Fibroblast of the conjunctiva (primary cell): ENCODE data around the gene CNPY3.
"Not testable (repeated sequence)": the region's sequence is repeated elsewhere in the genome, so short reads cannot be mapped to it uniquely, and the experiment has no call there.

Source experiments
- DNase-seq: peaks from one replicate; pipeline ENCODE4 v3.0.0-alpha.2; 2010; ENCODE audit warnings: low read depth

CNPY3 gene

DNA sequence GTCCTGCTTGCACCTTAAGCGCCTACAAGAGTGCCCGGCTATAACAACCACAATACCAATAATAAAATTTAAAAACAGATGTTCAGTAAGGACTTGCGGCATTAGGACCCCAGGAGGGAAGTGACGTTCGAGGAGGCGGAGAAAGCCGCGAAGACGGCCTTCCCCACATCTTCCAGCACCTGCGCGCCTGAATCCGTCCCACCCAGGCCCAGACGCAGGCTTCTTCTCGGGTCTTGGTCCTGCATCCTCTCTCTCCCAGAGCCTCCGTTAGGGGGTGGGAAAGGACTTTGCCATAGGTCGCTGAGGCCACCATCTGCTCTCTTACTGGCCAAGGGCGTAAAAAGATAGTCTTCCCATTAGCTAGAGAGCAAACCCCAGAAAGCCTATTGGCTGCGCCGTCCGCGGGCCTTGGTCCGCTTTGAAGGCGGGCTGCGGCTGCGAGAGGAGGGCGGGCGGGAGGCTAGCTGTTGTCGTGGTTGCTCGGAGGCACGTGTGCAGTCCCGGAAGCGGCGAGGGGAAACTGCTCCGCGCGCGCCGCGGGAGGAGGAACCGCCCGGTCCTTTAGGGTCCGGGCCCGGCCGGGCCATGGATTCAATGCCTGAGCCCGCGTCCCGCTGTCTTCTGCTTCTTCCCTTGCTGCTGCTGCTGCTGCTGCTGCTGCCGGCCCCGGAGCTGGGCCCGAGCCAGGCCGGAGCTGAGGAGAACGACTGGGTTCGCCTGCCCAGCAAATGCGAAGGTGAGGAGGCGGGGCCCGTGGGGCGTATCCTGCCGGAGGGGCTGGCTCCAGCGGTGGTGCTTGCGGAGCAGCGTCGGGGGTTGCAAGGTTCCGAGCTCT is at the start of gene CNPY3:
TSS of gene CNPY3 (plus strand) at position 495 of the 835 bp plus-strand sequence. CDS start at position 586, 91 bp downstream.
- DNase-seq = peak; percentile 93

DNA sequence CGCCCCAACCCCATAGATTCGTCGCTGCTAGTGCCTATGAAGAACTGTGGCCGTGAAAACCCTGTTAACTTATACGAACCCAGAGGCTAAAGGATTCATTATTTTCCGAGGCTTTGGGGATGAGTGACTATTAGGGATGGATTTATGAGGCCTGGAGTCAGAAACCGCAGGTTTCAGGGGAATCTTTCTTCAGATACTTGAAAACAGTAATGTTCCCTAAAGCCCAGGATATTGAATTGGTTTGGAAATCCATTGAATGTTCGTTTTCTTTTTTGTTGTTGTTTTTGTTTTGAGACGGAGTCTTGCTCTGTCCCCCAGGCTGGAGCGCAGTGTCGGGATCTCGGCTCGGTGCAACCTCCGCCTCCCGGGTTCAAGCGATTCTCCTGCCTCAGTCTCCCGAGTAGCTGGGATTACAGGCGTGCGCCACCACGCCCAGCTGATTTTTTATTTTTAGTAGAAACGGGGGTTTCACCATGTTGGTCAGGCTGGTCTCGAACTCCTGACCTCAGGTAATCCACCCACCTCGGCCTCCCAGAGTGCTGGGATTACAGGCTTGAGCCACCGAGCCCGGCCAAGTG is 49.0 kb upstream of the CNPY3 start:
- not testable (repeated sequence) for DNase-seq

DNA sequence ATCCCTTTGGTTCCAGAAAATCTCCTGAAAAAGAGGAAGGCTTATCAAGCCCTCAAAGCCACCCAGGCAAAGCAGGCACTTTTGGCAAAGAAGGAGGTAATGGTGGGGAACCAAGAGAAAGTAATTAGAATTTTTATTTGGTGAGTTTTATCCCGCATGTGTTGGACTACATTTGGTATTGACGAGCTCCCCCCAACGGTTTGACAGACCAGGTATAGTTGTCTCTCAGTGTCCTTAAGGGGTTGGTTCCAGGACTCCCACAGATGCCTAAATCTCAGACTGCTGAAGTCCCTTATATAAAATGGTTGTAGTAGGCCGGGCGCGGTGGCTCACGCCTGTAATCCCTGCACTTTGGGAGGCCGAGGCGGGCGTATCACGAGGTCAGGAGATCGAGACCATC is 48.4 kb upstream of the CNPY3 start:
- DNase-seq = not testable (repeated sequence)

DNA sequence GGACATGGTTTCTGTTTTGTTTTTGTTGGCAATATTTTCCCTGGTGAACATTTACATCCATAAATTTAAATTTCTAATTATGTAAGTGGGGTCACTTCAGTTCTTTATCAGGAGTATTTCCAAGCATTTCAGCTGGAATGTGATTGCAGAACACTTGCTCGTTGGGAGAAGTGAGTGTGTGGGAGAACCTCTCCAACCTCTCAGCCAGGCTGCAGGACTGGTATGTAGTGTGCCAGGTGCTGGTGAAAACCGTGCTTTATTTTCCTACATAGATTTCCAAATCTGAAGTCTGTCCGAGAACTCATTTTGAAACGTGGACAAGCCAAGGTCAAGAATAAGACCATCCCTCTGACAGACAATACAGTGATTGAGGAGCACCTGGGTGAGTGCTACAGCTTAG is 43.6 kb upstream of the CNPY3 start:
- DNase-seq = no peak

DNA sequence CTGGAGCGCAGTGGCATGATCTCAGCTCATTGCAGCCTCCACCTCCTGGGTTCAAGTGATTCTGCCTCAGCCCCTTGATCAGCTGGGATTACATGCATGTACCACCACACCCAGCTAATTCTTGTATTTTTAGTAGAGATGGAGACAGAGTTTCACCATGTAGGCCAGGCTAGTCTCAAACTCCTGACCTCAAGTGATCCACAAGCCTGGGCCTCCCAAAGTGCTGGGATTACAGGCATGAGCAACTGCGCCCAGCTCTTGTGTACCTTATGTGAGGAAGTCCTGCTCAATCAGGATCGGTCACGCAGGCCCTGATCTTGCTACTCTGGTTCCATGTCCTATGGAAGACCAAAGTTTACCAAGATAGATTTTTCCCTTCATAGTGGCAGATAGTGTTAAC is 41.1 kb upstream of the CNPY3 start:
- DNase-seq = not testable (repeated sequence)

DNA sequence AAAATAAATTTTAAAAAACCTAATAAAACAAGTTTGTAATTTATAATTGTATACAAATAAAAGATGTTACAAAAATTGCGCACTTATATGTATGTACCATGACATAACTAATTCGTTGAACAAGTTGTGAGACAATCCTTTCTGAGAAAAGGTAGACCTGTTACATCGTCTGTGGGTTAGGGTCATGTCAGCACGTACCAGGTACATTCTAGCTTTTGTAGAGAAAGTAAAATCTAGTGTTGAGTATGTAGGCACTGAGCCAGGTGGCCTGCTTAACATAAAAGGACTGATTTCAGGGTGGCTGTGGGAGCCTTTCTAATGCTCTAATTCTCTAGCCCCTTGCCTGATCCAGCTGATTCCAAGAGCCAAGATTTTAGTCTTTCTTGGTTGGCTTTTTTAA is 39.5 kb upstream of the CNPY3 start:
- no peak for DNase-seq

DNA sequence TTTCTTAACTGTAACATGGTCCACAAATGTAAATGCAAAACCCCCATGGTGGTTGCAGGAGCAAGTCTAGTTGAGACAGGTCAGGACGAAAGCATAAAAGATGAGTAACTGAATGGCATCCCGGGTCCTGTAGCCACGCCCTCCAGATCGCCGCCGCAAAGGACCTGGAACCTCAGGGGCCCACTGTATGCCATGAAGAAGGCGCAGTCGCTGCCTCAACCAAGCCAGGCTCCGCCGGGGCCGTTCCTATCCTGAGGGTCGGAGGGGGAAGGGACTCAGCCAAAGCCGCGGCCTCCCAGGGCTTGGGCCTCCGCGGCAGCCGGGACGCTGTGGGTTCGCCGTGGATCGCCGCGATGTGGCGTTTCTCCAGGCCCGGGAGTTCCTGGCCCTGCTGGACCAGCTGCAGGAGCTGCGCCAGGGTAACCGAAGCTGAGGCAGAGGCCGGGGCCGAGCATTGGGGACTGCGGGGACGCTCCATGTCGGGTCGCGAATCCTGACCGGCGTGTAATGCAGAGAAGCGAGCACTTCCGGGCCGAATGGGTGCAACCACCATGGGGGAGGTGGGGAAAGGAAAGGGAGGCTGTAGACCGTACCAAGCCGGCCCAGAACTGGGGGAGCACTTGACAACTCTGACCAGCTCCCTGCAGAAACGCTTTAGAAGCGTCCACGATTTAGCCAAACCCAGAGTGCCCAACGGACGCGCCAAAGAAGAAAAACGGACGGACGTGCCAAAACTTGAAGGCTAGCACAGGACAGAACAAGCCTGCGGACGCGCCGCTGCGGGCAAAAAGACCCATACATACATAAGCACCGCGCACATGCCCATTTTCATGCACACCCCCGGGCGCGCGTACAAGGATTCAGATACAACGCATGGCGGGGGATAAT is 38.7 kb upstream of the CNPY3 start:
- peak; percentile 96 for DNase-seq

DNA sequence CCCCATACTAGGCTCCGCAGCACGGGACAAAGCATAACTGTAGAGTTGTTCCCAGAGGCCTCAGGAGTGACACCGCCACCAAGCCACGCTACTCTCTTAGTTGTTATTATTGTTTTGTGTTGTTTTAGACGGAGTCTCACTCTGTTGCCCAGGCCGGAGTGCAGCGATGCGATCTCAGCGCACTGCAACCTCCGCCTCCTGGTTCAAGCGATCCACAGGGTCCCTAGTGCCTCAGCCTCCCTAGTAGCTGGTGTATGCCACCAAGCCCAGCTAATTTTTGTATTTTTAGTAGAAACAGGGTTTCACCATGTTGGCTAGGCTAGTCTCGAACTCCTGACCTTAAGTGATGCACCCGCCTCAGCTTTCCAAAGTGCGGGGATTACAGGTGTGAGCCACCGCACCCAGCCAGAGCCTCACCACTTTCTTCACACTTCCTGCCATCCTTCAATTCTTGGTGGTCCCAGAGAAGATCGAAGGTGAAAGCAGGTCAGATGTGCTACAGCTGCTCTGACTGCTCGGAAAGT is 38.0 kb upstream of the CNPY3 start:
- no peak for DNase-seq

DNA sequence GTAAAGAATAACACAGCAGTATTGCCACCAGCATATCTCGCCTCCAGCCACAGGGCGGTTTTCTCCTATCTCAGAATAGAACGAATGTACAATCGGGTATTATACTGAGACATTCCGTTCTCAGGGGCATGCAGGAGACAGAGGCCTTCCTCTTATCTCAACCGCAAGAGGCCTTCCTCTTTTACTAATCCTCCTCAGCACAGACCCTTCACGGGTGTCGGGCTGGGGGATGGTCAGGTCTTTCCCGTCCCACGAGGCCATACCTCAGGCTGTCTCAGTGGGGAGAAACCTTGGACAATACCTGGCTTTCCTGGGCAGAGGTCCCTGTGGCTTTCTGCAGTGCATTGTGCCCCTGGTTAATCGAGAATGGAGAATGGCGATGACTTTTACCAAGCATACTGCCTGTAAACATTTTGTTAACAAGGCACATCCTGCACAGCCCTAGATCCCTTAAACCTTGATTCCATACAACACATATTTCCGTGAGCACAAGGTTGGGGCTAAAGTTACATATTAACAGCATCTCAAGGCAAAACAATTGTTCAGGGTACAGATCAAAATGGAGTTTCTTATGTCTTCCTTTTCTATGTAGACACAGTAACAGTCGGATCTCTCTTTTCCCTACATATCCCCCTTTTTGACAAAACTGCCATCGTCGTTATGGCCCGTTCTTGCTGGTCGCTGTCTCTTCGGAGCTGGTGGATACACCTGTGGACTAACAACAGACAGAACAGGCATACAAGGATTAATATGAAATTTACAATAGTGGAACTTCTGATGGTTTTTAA is 35.0 kb upstream of the CNPY3 start:
- DNase-seq = not testable (repeated sequence)

DNA sequence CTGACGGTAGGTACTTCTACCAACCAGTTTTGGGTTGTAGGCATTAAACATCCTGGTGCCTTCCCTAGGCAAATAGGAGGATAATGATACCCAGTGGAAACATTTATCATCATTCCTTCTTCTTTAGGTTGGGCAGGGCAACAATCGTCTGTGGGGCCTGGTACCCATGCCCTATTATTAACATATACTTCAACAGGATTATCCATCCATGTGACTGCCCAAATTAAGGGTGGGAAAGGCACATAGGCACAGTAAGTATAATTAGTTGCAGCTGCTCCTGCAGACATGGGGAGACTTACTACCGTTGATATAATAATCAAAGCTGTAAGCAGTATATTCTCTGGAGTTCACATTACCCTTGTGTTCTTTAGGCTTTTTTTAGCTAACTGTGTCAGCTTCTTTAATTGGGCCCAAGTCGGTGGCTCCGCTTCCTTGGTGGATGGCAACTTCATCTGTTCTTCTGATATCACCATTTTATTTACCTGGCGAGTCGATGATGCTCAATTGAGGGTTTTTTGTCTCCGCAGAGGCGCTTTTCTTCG is 33.0 kb upstream of the CNPY3 start:
- no peak for DNase-seq

DNA sequence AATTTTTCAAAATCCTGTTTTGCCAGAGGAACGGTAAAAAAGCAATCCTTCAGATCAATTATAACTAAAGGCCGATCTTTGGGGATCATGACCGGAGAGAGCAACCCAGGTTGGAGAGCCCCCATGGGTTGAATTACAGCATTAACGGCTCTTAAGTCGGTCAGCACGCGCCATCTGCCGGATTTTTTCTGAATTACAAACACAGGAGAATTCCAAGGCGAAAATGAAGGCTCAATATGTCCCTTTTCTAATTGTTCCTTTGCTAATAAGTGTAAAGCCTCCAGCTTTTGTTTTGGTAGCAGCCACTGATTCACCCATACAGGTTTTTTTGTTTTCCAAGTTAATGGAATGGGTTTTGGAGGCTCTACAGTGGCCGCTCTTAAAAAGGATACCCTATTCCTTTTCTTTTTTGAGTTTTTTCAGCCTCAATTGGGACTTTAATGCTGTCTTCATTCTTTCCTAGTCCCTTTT is 30.4 kb upstream of the CNPY3 start:
- peak; percentile 62 for DNase-seq

DNA sequence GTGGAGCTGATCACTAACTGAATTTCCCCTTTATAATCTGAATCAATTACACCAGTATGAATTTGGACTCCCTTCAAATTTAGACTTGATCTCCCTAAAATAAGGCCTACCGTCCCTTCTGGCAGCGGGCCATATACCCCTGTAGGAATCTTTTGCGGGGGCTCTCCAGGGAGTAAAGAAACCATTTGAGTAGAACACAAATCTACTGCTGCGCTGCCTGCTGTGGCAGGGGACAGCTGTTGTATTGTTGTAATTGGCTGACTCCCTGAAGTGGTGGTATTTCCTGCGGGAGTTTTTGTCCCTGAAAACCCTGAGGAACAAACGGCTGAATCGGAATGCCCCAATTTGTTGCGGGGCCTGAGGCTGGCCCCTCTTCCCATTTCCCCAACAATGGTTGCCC is 29.4 kb upstream of the CNPY3 start:
- DNase-seq = no peak

DNA sequence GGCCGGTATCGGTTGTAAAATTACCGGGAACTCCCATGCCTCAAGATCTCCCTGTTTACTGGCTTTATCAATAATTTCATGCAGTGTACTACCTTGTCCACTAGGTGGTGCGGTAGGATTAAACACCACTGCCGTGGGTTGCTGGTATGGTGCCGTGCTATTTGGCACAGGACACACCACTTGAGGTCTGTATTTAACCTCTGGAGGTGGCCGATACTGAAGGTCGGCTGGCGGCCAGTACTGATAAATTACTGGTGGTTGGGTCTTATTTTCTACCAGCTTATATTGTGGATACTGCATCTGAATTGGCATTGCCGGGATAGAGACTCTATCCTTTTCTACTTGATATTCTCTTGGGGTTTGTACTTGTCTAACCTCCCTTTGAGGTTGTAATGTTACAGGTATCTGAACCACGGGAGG is 27.7 kb upstream of the CNPY3 start:
- DNase-seq = peak; percentile 83

DNA sequence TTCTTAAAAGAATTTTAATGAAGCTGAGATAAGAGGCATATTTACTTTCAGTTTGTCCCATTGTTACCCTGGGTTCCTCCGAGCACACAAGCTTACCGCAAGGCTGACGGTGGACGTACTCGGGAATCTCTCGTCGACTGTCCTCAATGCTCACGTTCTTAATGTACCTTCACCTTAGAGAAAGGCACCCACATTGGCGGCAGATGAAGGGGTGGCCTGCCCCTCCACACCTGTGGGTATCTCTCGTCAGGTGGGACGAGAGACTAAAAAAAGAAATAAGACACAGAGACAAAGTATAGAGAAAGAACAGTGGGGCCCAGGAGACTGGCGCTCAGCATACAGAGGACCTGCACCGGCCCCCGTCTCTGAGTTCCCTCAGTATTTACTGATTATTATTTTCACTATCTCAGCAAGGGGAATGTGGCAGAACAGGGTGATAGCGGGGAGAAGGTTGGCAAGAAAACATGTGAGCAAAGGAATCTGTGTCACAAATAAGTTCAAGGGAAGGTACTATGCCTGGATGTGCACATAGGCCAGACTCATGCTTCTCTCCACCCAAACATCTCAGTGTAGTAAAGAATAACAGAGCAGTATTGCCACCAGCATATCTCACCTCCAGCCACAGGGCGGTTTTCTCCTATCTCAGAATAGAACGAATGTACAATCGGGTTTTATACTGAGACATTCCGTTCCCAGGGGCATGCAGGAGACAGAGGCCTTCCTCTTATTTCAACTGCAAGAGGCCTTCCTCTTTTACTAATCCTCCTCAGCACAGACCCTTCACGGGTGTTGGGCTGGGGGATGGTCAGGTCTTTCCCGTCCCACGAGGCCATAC is 26.6 kb upstream of the CNPY3 start:
- DNase-seq = not testable (repeated sequence)

DNA sequence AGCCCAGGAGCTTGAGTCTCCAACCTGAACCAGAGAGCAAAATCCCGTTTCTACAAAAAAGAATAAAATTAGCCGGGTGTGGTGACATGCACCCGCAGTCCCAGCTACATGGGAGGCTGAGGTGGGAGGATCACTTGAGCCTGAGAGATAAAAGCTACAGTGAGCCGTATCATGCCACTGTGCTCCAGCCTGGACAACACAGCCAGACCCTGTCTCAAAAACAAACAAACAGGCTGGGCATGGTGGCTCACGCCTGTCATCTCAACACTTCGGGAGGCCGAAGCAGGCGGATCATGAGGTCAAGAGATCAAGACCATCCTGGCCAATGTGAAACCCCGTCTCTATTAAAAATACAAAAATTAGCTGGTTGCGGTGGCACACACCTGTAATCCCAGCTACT is 24.8 kb upstream of the CNPY3 start:
- DNase-seq = no peak

DNA sequence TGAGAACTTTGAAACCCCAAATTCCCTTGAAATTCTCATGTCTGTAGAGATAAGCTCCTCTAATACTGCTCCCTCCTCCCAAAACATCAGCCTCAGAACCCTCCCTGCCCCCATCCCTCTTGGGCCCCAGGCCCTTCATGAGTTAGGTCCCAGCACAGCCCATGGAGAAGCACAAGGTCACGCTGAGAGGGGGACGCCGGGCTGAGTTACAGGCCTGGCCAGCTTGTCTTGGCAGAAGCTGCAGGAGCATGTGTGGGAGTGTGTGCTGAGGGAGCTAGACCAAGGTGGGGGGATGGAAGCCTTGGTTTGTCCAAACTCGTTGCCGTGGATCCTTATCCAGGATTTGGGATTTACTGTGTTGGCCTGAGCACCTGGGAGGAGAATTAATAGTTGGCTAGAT is 21.9 kb upstream of the CNPY3 start:
- DNase-seq = no peak

DNA sequence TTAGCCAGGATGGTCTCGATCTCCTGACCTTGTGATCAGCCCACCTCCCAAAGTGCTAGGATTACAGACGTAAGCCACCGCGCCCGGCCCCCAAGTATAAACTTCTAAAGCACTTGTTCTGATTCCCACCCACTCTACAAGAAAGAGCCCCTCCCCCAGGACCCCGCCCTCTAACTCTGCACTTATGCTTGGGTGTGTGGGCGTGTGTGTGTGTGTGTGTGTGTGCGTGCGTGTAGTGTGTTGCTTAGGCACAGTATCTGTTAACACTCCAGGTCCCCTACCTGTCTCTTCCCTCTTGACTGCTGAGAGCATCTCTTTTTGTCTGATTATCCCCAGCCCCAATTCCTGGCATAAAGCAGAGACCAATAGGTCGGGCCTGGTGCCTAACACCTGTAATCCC is 19.4 kb upstream of the CNPY3 start:
- no peak for DNase-seq

DNA sequence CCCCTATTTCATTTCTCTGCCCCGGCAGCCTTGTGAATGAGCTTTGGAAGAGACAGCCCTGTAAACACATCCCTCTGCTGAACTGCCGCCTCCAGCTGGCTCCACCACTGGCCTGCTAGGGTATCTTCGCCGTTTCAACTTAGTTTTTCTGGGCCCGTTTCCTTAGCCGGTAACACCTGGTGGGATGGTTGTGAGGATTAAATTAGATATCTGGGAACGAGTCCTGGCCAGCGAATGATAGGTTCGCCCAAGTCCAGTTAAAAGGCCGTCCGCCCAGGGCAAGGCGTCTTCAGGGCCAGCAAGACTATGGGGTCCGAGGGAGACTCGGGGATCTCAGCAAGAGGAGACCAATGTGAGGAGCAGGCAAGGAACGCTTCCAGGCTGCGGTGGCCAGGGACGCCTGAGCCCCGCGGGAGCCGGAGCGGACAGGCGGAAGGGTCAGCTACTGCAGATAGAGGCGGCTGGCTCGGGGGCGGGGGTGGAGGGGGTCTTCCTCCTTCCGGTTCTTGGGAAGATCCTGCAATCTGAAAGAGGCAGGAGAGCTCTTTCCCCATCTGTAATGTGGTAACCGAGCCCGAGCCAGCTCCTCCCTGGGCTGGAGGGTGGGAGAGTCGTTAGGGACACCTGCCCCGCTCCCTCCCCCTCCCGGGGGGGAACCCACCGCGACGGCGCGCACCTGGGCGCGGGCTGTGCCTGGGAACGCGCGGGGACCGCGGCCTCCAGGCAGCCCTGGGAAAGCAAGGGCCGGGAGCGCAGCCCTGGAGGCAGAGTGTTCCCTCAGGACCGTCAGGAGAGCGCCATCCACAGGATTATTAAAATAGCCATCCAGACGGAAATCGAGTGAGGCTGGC is 17.9 kb upstream of the CNPY3 start:
- DNase-seq = no peak

DNA sequence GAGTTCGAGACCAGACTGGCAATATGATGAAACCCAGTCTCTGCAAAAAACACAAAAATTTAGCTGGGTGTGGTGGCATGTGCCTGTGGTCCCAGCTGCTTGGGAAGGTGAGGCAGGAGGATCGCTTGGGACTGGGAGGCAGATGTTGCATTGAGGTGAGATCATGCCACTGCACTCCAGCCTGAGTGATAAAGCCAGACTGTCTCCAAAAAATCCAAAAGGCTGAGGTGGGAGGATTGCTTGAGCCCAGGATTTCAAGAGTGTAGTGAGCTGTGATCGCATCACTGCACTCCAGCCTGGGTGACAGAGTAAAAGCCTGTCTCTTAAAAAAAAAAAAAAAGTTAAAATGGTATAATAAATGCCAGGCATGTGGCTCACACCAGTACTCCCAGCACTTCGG is 14.7 kb upstream of the CNPY3 start:
- DNase-seq = no peak
